Sigmoid colon (tissue), 4 donors: ENCODE data around the gene COL23A1.

Source experiments
- CTCF ChIP-seq, 4 experiments: fragments of 450-650 bp in 3 of 4; fragments of 200-600 bp in 1 of 4; IDR thresholded peaks; one replicate each; pipeline ENCODE4 v1.5.1; 2016 to 2019; ENCODE audit warnings: antibody characterized with exemption in 4 of 4, mild to moderate bottlenecking in 3 of 4, moderate library complexity in 2 of 4
- EP300 ChIP-seq, 4 donors: sonication (generic); formaldehyde crosslinking; IDR thresholded peaks; one replicate each; pipeline ENCODE4 v1.6.1; 2017; ENCODE audit warnings: antibody characterized with exemption in 4 of 4
- POLR2A ChIP-seq, 2 donors: fragments of 450-650 bp; IDR thresholded peaks; one replicate each; pipeline ENCODE4 v1.6.1; 2016; ENCODE audit warnings: antibody characterized with exemption in 2 of 2, mild to moderate bottlenecking in 2 of 2, moderate library complexity in 2 of 2

DNA sequence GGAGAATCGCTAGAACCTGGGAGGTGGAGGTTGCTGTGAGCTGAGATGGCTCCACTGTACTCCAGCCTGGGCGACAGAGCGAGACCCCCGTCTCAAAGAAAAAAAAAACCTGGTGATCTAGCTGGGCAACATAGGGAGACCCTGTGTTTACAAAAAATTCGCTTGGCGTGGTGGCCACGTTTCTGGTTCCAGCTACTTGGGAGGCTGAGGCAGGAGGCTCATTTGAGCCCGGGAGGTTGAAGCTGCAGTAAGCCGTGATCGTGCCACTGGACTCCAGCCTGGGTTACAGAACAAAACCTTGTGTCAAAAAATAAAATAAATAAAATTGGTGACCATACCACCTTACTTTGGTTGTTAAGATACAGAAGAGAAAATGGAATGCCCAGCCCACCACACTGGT lies 387.7 kb downstream of the COL23A1 start:
- TF ChIP-seq CTCF (IDR thresholded peaks at IDR 0.05) = no peak
- TF ChIP-seq POLR2A (IDR thresholded peaks at IDR 0.05) = no peak
- TF ChIP-seq EP300 (IDR thresholded peaks at IDR 0.05) = no peak
